Upper lobe of left lung (tissue), 6 donors: ENCODE results near the gene NCS1. TPM values are rescaled to one million over a fixed set of nuclear protein-coding genes. Genes with fewer than 3 reads are reported as not detected.
A peak's percentile ranks its signal among the peaks of the same experiment; 100 is the strongest.

Experiments
- ATAC-seq, 2 donors: fragments of 200-7000 bp; cut with Tn5 transposase; one replicate each; pipeline ENCODE4 v1.9.1; 2022; ENCODE audit warnings: mild to moderate bottlenecking in 2 of 2, moderate library complexity in 2 of 2; ENCODE audit not compliant: low FRiP score in 2 of 2
- DNase-seq, 2 donors: peaks; one replicate each; pipeline ENCODE4 v3.0.0-alpha.2; 2019 to 2020
- H3K27ac ChIP-seq, 4 donors: fragments of 200-600 bp; sonication (generic); one replicate each; pipeline ENCODE4 v1.5.1; 2016 to 2019
- H3K27me3 ChIP-seq, 4 donors: fragments of 200-600 bp; sonication (generic); one replicate each; pipeline ENCODE4 v1.5.1; 2017 to 2019
- H3K36me3 ChIP-seq, 4 donors: fragments of 200-600 bp; sonication (generic); one replicate each; pipeline ENCODE4 v1.5.1; 2016 to 2019
- H3K4me1 ChIP-seq, 4 donors: fragments of 200-600 bp; sonication (generic); one replicate each; pipeline ENCODE4 v1.5.1; 2018 to 2019
- H3K4me3 ChIP-seq, 4 donors: fragments of 200-600 bp; sonication (generic); one replicate each; pipeline ENCODE4 v1.5.1; 2017 to 2019; ENCODE audit warnings: mild to moderate bottlenecking in 2 of 4, moderate library complexity in 1 of 4
- H3K9me3 ChIP-seq, 4 donors: fragments of 200-600 bp; sonication (generic); one replicate each; pipeline ENCODE4 v1.5.1; 2018 to 2019
- CTCF ChIP-seq, 6 experiments: fragments of 450-650 bp in 4 of 6; fragments of 200-600 bp in 2 of 6; sonication (generic) in 2 of 6; IDR thresholded peaks; one replicate each; pipeline ENCODE4 v1.5.1; 2016 to 2019; ENCODE audit warnings: antibody characterized with exemption in 6 of 6
- EP300 ChIP-seq, 4 donors: sonication (generic); formaldehyde crosslinking; IDR thresholded peaks; one replicate each; pipeline ENCODE4 v1.5.1; 2017; ENCODE audit warnings: antibody characterized with exemption in 4 of 4, control low read depth in 2 of 4
- POLR2A ChIP-seq, 4 donors: fragments of 450-650 bp; IDR thresholded peaks; one replicate each; pipeline ENCODE4 v1.5.1; 2016 to 2017; ENCODE audit warnings: antibody characterized with exemption in 4 of 4, mild to moderate bottlenecking in 2 of 4
- POLR2AphosphoS5 ChIP-seq, 2 donors: sonication (generic); formaldehyde crosslinking; IDR thresholded peaks; one replicate each; pipeline ENCODE4 v1.5.1; 2017; ENCODE audit warnings: antibody characterized with exemption in 2 of 2
- WGBS, 2 donors: methylation state at CpG; one replicate each; pipeline ENCODE4 v1.1.5; 2017 to 2018; 5-methylcytosine and 5-hydroxymethylcytosine counted together
- total RNA-seq, 6 donors: library from RNA; depleted of rRNA in 4 of 6; stranded (reverse); fragments of >200 nt in 4 of 6; gene quantifications; one replicate each; pipeline versions ENCODE4 v1.1.0 to v1.2.1, GENCODE V29; 2016 to 2021
- donor health status: DM: no; HTN: no; CAD: no; lungs with moderate emphysema.
- donor health status: DM: no; HTN: yes; CAD: no; lungs with severe emphysema.

The NCS1 gene
- total RNA-seq, 6 donors from 2014 or later = 2.7 to 10.0 (median 3.9) TPM

- Histone ChIP-seq H3K9me3 (no peaks in the 10 kb centered on the region), H3K27ac (no peak overlapping the region), H3K4me3 (no peak overlapping the region), H3K36me3 (no peaks in the 10 kb centered on the region), H3K4me1 (peaks cover 0 to 4% (median 0%) of the 10 kb centered on the region in 4 donors), H3K27me3 (peaks cover 0 to 1% (median under 1%) of the 10 kb centered on the region in 4 donors)
- WGBS, 2 donors = 85 to 88% methylated on average over 4 of the region's 4 CpGs
- DNase-seq = no peak
- ATAC-seq = no peak
- no peak for TF ChIP-seq POLR2A (IDR thresholded peaks at IDR 0.05)
- TF ChIP-seq CTCF (IDR thresholded peaks at IDR 0.05) = no peak
- TF ChIP-seq EP300 (IDR thresholded peaks at IDR 0.05) = no peak
Observed at GRCh38 chr9:130259044-130259443, 86.8 kb downstream of the NCS1 start.

- H3K27ac ChIP-seq = no peak overlapping the region
- WGBS, 2 donors = 77 to 80% methylated on average over 15 to 16 of the region's 16 CpGs
- H3K36me3 ChIP-seq = no peaks in the 10 kb centered on the region
- H3K4me3 ChIP-seq = no peak overlapping the region
- TF ChIP-seq POLR2A (IDR thresholded peaks at IDR 0.05) (no peak), POLR2AphosphoS5 (IDR thresholded peaks at IDR 0.05) (no peak)
- peaks cover 0 to 19% (median 7%) of the 10 kb centered on the region in 4 donors for H3K27me3 ChIP-seq
- ATAC-seq (peak in 1 of 2 donors; percentile 14), DNase-seq (no peak)
- no peaks in the 10 kb centered on the region for H3K9me3 ChIP-seq
- peaks cover 7 to 15% (median 10%) of the 10 kb centered on the region in 4 donors for H3K4me1 ChIP-seq
Observed at GRCh38 chr9:130260816-130261765, 88.9 kb downstream of the NCS1 start.

GRCh38 chr9:130262061-130262745, 90.0 kb downstream of the NCS1 start:
- Histone ChIP-seq H3K27me3 (peaks cover 0 to 26% (median 13%) of the 10 kb centered on the region in 4 donors), H3K4me1 (peaks cover 7 to 20% (median 12%) of the 10 kb centered on the region in 4 donors), H3K27ac (no peak overlapping the region), H3K4me3 (no peak overlapping the region), H3K36me3 (no peaks in the 10 kb centered on the region), H3K9me3 (no peaks in the 10 kb centered on the region)
- WGBS, 2 donors = 77 to 80% methylated on average over 17 of the region's 17 CpGs
- DNase-seq (no peak), ATAC-seq (no peak)
- TF ChIP-seq CTCF (IDR thresholded peaks at IDR 0.05) (no peak), POLR2AphosphoS5 (IDR thresholded peaks at IDR 0.05) (no peak), POLR2A (IDR thresholded peaks at IDR 0.05) (no peak), EP300 (IDR thresholded peaks at IDR 0.05) (no peak)

GRCh38 chr9:130262771-130263170, 90.6 kb downstream of the NCS1 start:
- no peak for TF ChIP-seq EP300 (IDR thresholded peaks at IDR 0.05)
- no peak for TF ChIP-seq CTCF (IDR thresholded peaks at IDR 0.05)
- no peak for TF ChIP-seq POLR2A (IDR thresholded peaks at IDR 0.05)
- TF ChIP-seq POLR2AphosphoS5 (IDR thresholded peaks at IDR 0.05) = no peak
- no peak for ATAC-seq
- peaks cover 0 to 26% (median 13%) of the 10 kb centered on the region in 4 donors for H3K27me3 ChIP-seq
- no peak overlapping the region for H3K4me3 ChIP-seq
- no peak for DNase-seq
- peaks cover 7 to 20% (median 12%) of the 10 kb centered on the region in 4 donors for H3K4me1 ChIP-seq
- H3K9me3 ChIP-seq = no peaks in the 10 kb centered on the region
- no peak overlapping the region for H3K27ac ChIP-seq
- 77 to 84% methylated on average over 5 to 7 of the region's 7 CpGs for WGBS, 2 donors
- H3K36me3 ChIP-seq = no peaks in the 10 kb centered on the region
